Neural progenitor cell (in vitro differentiated cells): ENCODE results near the gene ATXN1L. TPM values are rescaled to one million over a fixed set of nuclear protein-coding genes. Genes with fewer than 3 reads are reported as not detected.

ENCODE experiments used
- DNase-seq: peaks from one replicate; pipeline ENCODE4 v3.0.0-alpha.2; 2016; ENCODE audit warnings: low spot score
- H2AFZ ChIP-seq: fragments of 200-600 bp; sonication (generic); replicated peaks from 2 replicates; pipeline ENCODE4 v1.6.1; 2016; ENCODE audit warnings: antibody characterized with exemption
- H3F3A ChIP-seq: fragments of 200-600 bp; sonication (generic); 2 replicates; pipeline ENCODE4 v1.6.1; 2016; ENCODE audit warnings: antibody characterized with exemption, low read depth
- H3K27ac ChIP-seq: fragments of 200-600 bp; sonication (generic); 2 replicates; pipeline ENCODE4 v1.5.1; 2016; ENCODE audit warnings: mild to moderate bottlenecking
- H3K27me3 ChIP-seq: fragments of 200-600 bp; sonication (generic); 2 replicates; pipeline ENCODE4 v1.6.1; 2016; ENCODE audit warnings: mild to moderate bottlenecking, moderate library complexity
- H3K36me3 ChIP-seq: fragments of 200-600 bp; sonication (generic); 2 replicates; pipeline ENCODE4 v1.5.1; 2016
- H3K4me1 ChIP-seq: fragments of 200-600 bp; sonication (generic); 2 replicates; pipeline ENCODE4 v1.6.1; 2016; ENCODE audit warnings: mixed run types
- H3K4me2 ChIP-seq: fragments of 200-600 bp; sonication (generic); 2 replicates; pipeline ENCODE4 v1.6.1; 2016
- H3K4me3 ChIP-seq: fragments of 200-600 bp; sonication (generic); 2 replicates; pipeline ENCODE4 v1.5.1; 2016
- H3K79me2 ChIP-seq: fragments of 200-600 bp; sonication (generic); 2 replicates; pipeline ENCODE4 v1.6.1; 2016; ENCODE audit warnings: low read depth
- H3K9ac ChIP-seq: fragments of 200-600 bp; sonication (generic); 2 replicates; pipeline ENCODE4 v1.6.1; 2016
- H3K9me3 ChIP-seq: fragments of 200-600 bp; sonication (generic); 2 replicates; pipeline ENCODE4 v1.5.1; 2016; ENCODE audit warnings: low read depth
- H4K20me1 ChIP-seq: fragments of 200-600 bp; sonication (generic); 2 replicates; pipeline ENCODE4 v1.6.1; 2016; ENCODE audit warnings: low read depth
- H3K27ac Mint-ChIP-seq: 3 replicates; pipeline ENCODE4 v1.8.0; 2021; ENCODE audit warnings: mixed read lengths
- H3K27me3 Mint-ChIP-seq: 2 replicates; pipeline ENCODE4 v1.8.0; 2022; ENCODE audit warnings: low read depth, mild to moderate bottlenecking, inconsistent platforms, moderate library complexity, mixed read lengths; ENCODE audit not compliant: insufficient read depth
- H3K36me3 Mint-ChIP-seq: 3 replicates; pipeline ENCODE4 v1.8.0; 2021; ENCODE audit warnings: mixed read lengths
- H3K4me1 Mint-ChIP-seq: 3 replicates; pipeline ENCODE4 v1.8.0; 2021; ENCODE audit warnings: mixed read lengths
- H3K4me3 Mint-ChIP-seq: 3 replicates; pipeline ENCODE4 v1.8.0; 2021; ENCODE audit warnings: mild to moderate bottlenecking, moderate library complexity, mixed read lengths
- H3K9me3 Mint-ChIP-seq: 3 replicates; pipeline ENCODE4 v1.8.0; 2020; ENCODE audit warnings: mixed read lengths
- EZH2 ChIP-seq: fragments of 200-600 bp; sonication (generic); IDR thresholded peaks from 2 replicates; pipeline ENCODE4 v1.6.1; 2017; ENCODE audit warnings: antibody characterized with exemption, mild to moderate bottlenecking, moderate library complexity
- EZH2phosphoT487 ChIP-seq: fragments of 200-600 bp; sonication (generic); IDR thresholded peaks from 2 replicates; pipeline ENCODE4 v1.6.1; 2017; ENCODE audit warnings: antibody characterized with exemption
- total RNA-seq: library from RNA; depleted of rRNA; stranded (reverse); fragments of >200 nt; gene quantifications from 2 replicates; pipeline ENCODE4 v1.2.3, GENCODE V29; 2015; ENCODE audit warnings: low replicate concordance
- TF ChIP-seq, protein P1 (sequence below): fragments of 200-600 bp; sonication (generic); IDR thresholded peaks from 2 replicates; pipeline ENCODE4 v1.5.1; 2017; ENCODE audit warnings: antibody characterized with exemption, mild to moderate bottlenecking

ATXN1L gene
- total RNA-seq, 1 donor from 2014 or later = 19.8 TPM

DNA sequence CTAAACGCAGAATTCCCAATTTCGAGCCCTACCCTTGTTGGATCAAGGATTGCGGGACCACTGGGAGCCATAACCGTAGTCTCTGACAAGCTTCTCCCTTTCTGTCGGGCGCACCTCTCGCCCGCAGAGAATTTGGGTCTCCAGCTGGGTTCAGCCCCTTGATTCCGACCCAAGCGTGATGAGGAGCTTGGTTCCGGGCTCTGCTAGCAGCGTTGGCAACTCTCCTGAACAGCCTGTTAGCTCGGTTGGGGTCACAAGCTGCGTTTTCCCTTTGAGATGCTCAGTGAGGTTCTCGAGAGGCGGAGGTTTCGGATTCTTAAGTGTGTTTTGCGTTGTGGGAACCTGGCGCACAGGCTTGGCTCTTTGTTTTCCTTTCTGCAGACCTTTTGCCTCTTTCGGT, 655 bp downstream of the ATXN1L start:
- Histone ChIP-seq H3K4me3 (peak overlapping the region; percentile 94), H3K9me3 (no peaks in the 10 kb centered on the region), H3K79me2 (peaks cover 23% of the 10 kb centered on the region), H4K20me1 (peaks cover 13% of the 10 kb centered on the region), H3K4me2 (peak overlapping the region; percentile 94), H3K27ac (no peak overlapping the region), H3F3A (no peaks in the 10 kb centered on the region), H3K4me1 (peaks cover 7% of the 10 kb centered on the region), H2AFZ (peak overlapping the region; percentile 75), H3K27me3 (no peaks in the 10 kb centered on the region), H3K36me3 (peaks cover 7% of the 10 kb centered on the region), H3K9ac (peak overlapping the region; percentile 93)
- Mint-ChIP-seq H3K9me3 (no peaks in the 10 kb centered on the region), H3K27me3 (peaks cover 7% of the 10 kb centered on the region), H3K27ac (no peak overlapping the region), H3K36me3 (peaks cover 13% of the 10 kb centered on the region), H3K4me1 (peaks cover 20% of the 10 kb centered on the region), H3K4me3 (peak overlapping the region; percentile 95)
- TF ChIP-seq EZH2 (no peak), EZH2phosphoT487 (no peak)
- TF ChIP-seq, protein P1, sequence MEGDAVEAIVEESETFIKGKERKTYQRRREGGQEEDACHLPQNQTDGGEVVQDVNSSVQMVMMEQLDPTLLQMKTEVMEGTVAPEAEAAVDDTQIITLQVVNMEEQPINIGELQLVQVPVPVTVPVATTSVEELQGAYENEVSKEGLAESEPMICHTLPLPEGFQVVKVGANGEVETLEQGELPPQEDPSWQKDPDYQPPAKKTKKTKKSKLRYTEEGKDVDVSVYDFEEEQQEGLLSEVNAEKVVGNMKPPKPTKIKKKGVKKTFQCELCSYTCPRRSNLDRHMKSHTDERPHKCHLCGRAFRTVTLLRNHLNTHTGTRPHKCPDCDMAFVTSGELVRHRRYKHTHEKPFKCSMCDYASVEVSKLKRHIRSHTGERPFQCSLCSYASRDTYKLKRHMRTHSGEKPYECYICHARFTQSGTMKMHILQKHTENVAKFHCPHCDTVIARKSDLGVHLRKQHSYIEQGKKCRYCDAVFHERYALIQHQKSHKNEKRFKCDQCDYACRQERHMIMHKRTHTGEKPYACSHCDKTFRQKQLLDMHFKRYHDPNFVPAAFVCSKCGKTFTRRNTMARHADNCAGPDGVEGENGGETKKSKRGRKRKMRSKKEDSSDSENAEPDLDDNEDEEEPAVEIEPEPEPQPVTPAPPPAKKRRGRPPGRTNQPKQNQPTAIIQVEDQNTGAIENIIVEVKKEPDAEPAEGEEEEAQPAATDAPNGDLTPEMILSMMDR = no peak
- DNase-seq = peak; percentile 51

DNA sequence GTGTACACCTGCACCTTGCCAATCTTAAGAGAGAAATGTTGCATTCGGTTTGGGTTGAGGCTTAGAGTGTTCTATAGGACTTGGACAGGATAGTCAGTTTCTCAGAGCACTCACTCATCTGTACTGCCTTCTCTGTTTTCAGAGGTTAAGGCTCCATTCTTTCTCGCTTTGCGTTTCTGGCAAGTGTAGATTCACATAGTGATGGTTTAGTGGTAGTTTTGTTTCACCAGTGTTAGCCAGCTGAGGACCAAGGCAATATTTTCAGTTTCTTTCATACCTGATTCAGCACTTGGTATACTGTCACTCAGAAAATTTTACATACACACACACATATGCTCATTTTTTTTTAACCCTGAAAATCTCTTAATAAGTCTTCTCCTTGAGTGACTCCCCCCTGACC, 1.3 kb downstream of the ATXN1L start:
- Mint-ChIP-seq H3K36me3 (peaks cover 13% of the 10 kb centered on the region), H3K27me3 (peaks cover 9% of the 10 kb centered on the region), H3K9me3 (no peaks in the 10 kb centered on the region), H3K27ac (no peak overlapping the region), H3K4me1 (peaks cover 20% of the 10 kb centered on the region), H3K4me3 (peak overlapping the region; percentile 95)
- Histone ChIP-seq H3K9ac (peak overlapping the region; percentile 93), H3K27ac (no peak overlapping the region), H3F3A (no peaks in the 10 kb centered on the region), H3K9me3 (no peaks in the 10 kb centered on the region), H3K36me3 (peaks cover 7% of the 10 kb centered on the region), H3K4me2 (peak overlapping the region; percentile 94), H4K20me1 (peaks cover 13% of the 10 kb centered on the region), H3K79me2 (peaks cover 23% of the 10 kb centered on the region), H3K4me3 (peak overlapping the region; percentile 94), H2AFZ (no peak overlapping the region), H3K27me3 (no peaks in the 10 kb centered on the region), H3K4me1 (peaks cover 7% of the 10 kb centered on the region)
- DNase-seq = no peak
- TF ChIP-seq EZH2phosphoT487 (no peak), EZH2 (no peak)
- TF ChIP-seq, protein P1 = no peak

DNA sequence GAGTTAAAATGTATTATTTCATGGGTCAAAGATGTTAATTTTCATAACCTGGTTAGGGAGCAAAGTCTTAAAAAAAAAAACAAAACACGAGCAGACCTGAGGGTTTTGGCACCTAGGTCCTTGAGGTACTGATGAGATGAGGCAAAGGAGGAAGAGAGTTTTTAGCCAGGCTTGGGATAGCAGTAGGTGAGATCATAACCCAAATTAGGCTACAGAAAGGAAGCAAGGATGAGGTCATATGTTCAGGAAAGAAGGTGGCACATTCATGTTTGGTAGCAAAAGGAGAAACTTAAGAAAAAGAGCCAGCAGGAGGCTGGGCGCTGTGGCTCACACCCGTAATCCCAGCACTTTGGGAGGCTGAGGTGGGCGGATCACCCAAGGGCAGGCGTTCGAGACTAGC, 2.8 kb downstream of the ATXN1L start:
- Mint-ChIP-seq H3K27me3 (peaks cover 10% of the 10 kb centered on the region), H3K9me3 (no peaks in the 10 kb centered on the region), H3K36me3 (peaks cover 13% of the 10 kb centered on the region), H3K4me3 (no peak overlapping the region), H3K27ac (no peak overlapping the region), H3K4me1 (peaks cover 20% of the 10 kb centered on the region)
- Histone ChIP-seq H3K27ac (no peak overlapping the region), H3K9me3 (no peaks in the 10 kb centered on the region), H3K36me3 (peaks cover 7% of the 10 kb centered on the region), H3K79me2 (peaks cover 23% of the 10 kb centered on the region), H2AFZ (no peak overlapping the region), H3K4me3 (no peak overlapping the region), H3K27me3 (no peaks in the 10 kb centered on the region), H3K4me2 (no peak overlapping the region), H3F3A (no peaks in the 10 kb centered on the region), H4K20me1 (peaks cover 21% of the 10 kb centered on the region), H3K4me1 (peaks cover 7% of the 10 kb centered on the region), H3K9ac (no peak overlapping the region)
- TF ChIP-seq EZH2phosphoT487 (no peak), EZH2 (no peak)
- TF ChIP-seq, protein P1 = no peak
- no peak for DNase-seq
